Endothelial cell of umbilical vein (primary cell): ENCODE data around the gene SRSF11. TPM values are rescaled to one million over a fixed set of nuclear protein-coding genes. Genes with fewer than 3 reads are reported as not detected.

Experiments
- BruUV-seq: library from RNA; stranded (reverse); fragments of 400-500 nt; replicated peaks from 2 replicates; lab custom pipeline; 2021; lab: Mats Ljungman, UMichigan
- CTCF ChIA-PET: fragments of 300-600, 350-600 bp; sonication (Branson Sonifier 250); formaldehyde crosslinking; loops from one replicate; lab custom pipeline; 2021; ENCODE audit warnings: antibody characterized with exemption, inconsistent platforms; lab: Charles Lee
- POLR2A ChIA-PET: fragments of 300-600, 350-600 bp; sonication (Branson Sonifier 250); formaldehyde crosslinking; loops from one replicate; lab custom pipeline; 2021; ENCODE audit warnings: antibody characterized with exemption, inconsistent platforms; lab: Charles Lee
- DNase-seq: peaks from one replicate; pipeline ENCODE4 v3.0.0-alpha.2; 2011; ENCODE audit warnings: low read depth, low spot score
- FAIRE-seq: peaks from 2 replicates; lab custom pipeline; 2011; peaks lifted over from hg19 to GRCh38; lab: Jason Lieb, UNC
- H2AFZ ChIP-seq: 2 replicates; pipeline ENCODE4 v1.6.0; 2012; ENCODE audit warnings: low read depth, low read length, control low read depth, inconsistent platforms
- H3K27ac ChIP-seq: 2 replicates; pipeline ENCODE4 v1.5.1; 2011; ENCODE audit warnings: low read depth, mild to moderate bottlenecking, control low read depth, low read length, moderate library complexity; ENCODE audit not compliant: insufficient read depth
- H3K27me3 ChIP-seq, 2 experiments: 2 replicates each; pipeline versions ENCODE4 v1.6.0 to v1.6.1; 2011; ENCODE audit warnings: low read length in 2 of 2, mixed read lengths in 1 of 2; ENCODE audit not compliant: control insufficient read depth in 2 of 2, insufficient read depth in 2 of 2
- H3K36me3 ChIP-seq, 2 experiments: 2 replicates in 1 of 2; 3 replicates in 1 of 2; pipeline ENCODE4 v1.5.1; 2011; ENCODE audit warnings: low read length in 2 of 2, mild to moderate bottlenecking in 1 of 2, moderate library complexity in 1 of 2; ENCODE audit not compliant: control insufficient read depth in 2 of 2, insufficient read depth in 2 of 2; ENCODE audit errors: extremely low read depth in 1 of 2
- H3K4me1 ChIP-seq: 3 replicates; pipeline ENCODE4 v1.5.1; 2011; ENCODE audit warnings: mild to moderate bottlenecking, low read length; ENCODE audit not compliant: control insufficient read depth, insufficient read depth; ENCODE audit errors: extremely low read depth
- H3K4me2 ChIP-seq: 2 replicates; pipeline ENCODE4 v1.6.1; 2011; ENCODE audit warnings: low read length, control low read depth, mixed read lengths; ENCODE audit not compliant: insufficient read depth
- H3K4me3 ChIP-seq, 3 experiments: fragments of 200-600 bp in 1 of 3; sonication (generic), shearing (Covaris generic) in 1 of 3; replicated peaks in 1 of 3; 2 replicates each; pipeline ENCODE4 v1.5.1; 2011 to 2016; ENCODE audit warnings: control low read depth in 3 of 3, low read length in 3 of 3, mild to moderate bottlenecking in 2 of 3, inconsistent platforms in 1 of 3, low read depth in 1 of 3, moderate library complexity in 1 of 3; ENCODE audit not compliant: insufficient read depth in 1 of 3
- H3K79me2 ChIP-seq: 2 replicates; pipeline ENCODE4 v1.6.0; 2012; ENCODE audit warnings: low read length, inconsistent platforms; ENCODE audit not compliant: control insufficient read depth, insufficient read depth
- H3K9ac ChIP-seq: replicated peaks from 2 replicates; pipeline ENCODE3; 2011; ENCODE audit warnings: low read length, control low read depth; ENCODE audit not compliant: insufficient read depth; ENCODE audit errors: extremely low read depth
- H3K9me1 ChIP-seq: replicated peaks from 3 replicates; pipeline ENCODE4 v1.6.0; 2011; ENCODE audit warnings: mild to moderate bottlenecking, low read length; ENCODE audit not compliant: control insufficient read depth, insufficient read depth; ENCODE audit errors: extremely low read depth
- H3K9me3 ChIP-seq: replicated peaks from 2 replicates; pipeline ENCODE4 v1.5.1; 2012; ENCODE audit warnings: low read length, inconsistent platforms; ENCODE audit not compliant: control insufficient read depth, insufficient read depth
- H4K20me1 ChIP-seq: replicated peaks from 2 replicates; pipeline ENCODE3; 2011; ENCODE audit warnings: mild to moderate bottlenecking, low read length; ENCODE audit not compliant: control insufficient read depth, insufficient read depth; ENCODE audit errors: extremely low read depth
- CTCF ChIP-seq, 2 donors: IDR thresholded peaks; 1 replicate in 1 of 2; 2 replicates in 1 of 2; pipeline ENCODE4 v1.5.1; 2011; ENCODE audit warnings: low read length in 2 of 2, mild to moderate bottlenecking in 2 of 2, moderate library complexity in 2 of 2, control low read depth in 1 of 2, inconsistent platforms in 1 of 2, low read depth in 1 of 2; ENCODE audit not compliant: insufficient read depth in 1 of 2; ENCODE audit errors: extremely low read depth in 1 of 2
- EZH2 ChIP-seq: IDR thresholded peaks from 2 replicates; pipeline ENCODE4 v1.6.1; 2012; ENCODE audit warnings: borderline replicate concordance, low read depth, mild to moderate bottlenecking, moderate library complexity, low read length, inconsistent platforms; ENCODE audit not compliant: severe bottlenecking
- FOS ChIP-seq: IDR thresholded peaks from 2 replicates; pipeline ENCODE4 v1.6.1; 2011; ENCODE audit warnings: mild to moderate bottlenecking, low read length, moderate library complexity, borderline replicate concordance; ENCODE audit not compliant: insufficient read depth
- GATA2 ChIP-seq: IDR thresholded peaks from 2 replicates; pipeline ENCODE4 v1.7.0; 2011; ENCODE audit warnings: low read depth, mild to moderate bottlenecking, moderate library complexity, mixed read lengths, low read length; ENCODE audit not compliant: insufficient read length, insufficient read depth
- JUN ChIP-seq: IDR thresholded peaks from 2 replicates; pipeline ENCODE4 v1.6.1; 2011; ENCODE audit warnings: borderline replicate concordance, low read depth; ENCODE audit not compliant: insufficient read length, insufficient read depth
- MAX ChIP-seq: IDR thresholded peaks from 2 replicates; pipeline ENCODE4 v1.6.1; 2011; ENCODE audit not compliant: insufficient read depth, insufficient read length
- MYC ChIP-seq: IDR thresholded peaks from one replicate; pipeline ENCODE4 v1.6.1; 2011; ENCODE audit warnings: mild to moderate bottlenecking, low read depth, low read length
- POLR2A ChIP-seq: IDR thresholded peaks from 2 replicates; pipeline ENCODE4 v1.6.1; 2012; ENCODE audit warnings: low read depth, mild to moderate bottlenecking, control low read depth, low read length
- POLR2AphosphoS5 ChIP-seq: IDR thresholded peaks from 2 replicates; pipeline ENCODE4 v1.6.1; 2012; ENCODE audit warnings: low read depth, mild to moderate bottlenecking, control low read depth, low read length, moderate library complexity; ENCODE audit not compliant: insufficient read depth
- dilution Hi-C: fragments of 300-500 bp; cut with MboI; formaldehyde crosslinking; loops from one replicate; pipeline ENCODE4 v1.15.0; 2019; ENCODE audit warnings: low sequenced_read_pairs; ENCODE audit not compliant: extremely low pct_ligation_motif_present
- intact Hi-C: fragments of 100-400 bp; cut with micrococcal nuclease; formaldehyde crosslinking; loops from one replicate; pipeline ENCODE4 v1.10.0; 2022
- polyA plus RNA-seq, 4 experiments: library from polyadenylated mRNA; depleted of rRNA in 3 of 4; stranded (reverse) in 3 of 4; unstranded in 1 of 4; fragments of >200 nt; gene quantifications; 2 replicates each; pipeline versions ENCODE4 v1.2.1 to v1.2.3, GENCODE V29; 2011 to 2012; ENCODE audit warnings: missing spikeins in 1 of 4
- total RNA-seq: library from RNA; stranded (reverse); gene quantifications from 2 replicates; pipeline ENCODE4 v1.2.3, GENCODE V29; 2021

Gene SRSF11
- total and polyA plus RNA-seq, 2 donors (not counting 3 experiments of a cell fraction or from before 2014, with no cell fraction given) = 177 to 241 TPM

DNA sequence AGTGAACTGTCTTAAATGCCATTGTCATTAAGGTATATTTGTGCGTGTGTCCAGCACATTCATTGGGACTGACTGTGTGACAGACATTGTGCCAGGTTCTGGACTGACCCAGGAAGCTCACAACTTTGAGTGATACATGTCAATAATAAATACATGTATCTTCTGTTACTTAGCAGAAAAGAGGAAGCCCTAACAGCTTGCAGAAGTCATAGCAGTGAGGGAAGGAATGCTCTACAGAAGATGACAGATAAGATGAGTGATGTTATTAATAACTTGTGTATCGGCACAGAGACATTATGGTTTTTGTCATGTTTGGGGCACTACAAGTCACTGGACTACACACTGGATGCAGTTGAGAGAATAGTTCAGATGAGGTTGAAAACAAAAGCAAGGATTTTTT, 1.2 kb upstream of the SRSF11 start:
- no peak overlapping the region for H3K9ac ChIP-seq
- no peaks in the 10 kb centered on the region for H3K9me3 ChIP-seq
- no peak overlapping the region for H2AFZ ChIP-seq
- H3K9me1 ChIP-seq = no peaks in the 10 kb centered on the region
- ChIA-PET CTCF (interaction anchor here (1.5 kb wide), 1 partner anchor 134 kb away, joined by 3 read pairs; no protein-coding TSS in a partner anchor), POLR2A (no interaction called here)
- no peaks in the 10 kb centered on the region for H3K27me3 ChIP-seq
- H3K36me3 ChIP-seq = peaks cover 8 to 14% of the 10 kb centered on the region in 2 experiments
- H3K4me3 ChIP-seq = no peak overlapping the region
- no TSS peak for BruUV-seq
- H3K79me2 ChIP-seq = peaks cover 90% of the 10 kb centered on the region
- H4K20me1 ChIP-seq = peaks cover 3% of the 10 kb centered on the region
- DNase-seq (no peak), FAIRE-seq (no peak)
- TF ChIP-seq EZH2 (no peak), CTCF (IDR thresholded peaks at IDR 0.05; ENCODE audit: extremely low read depth in 1 of 2, insufficient read depth in 1 of 2, low read depth in 1 of 2, low read length in 2 of 2) (no peak), MYC (no peak), JUN (no peak), POLR2A (no peak), POLR2AphosphoS5 (no peak), GATA2 (no peak), FOS (no peak), MAX (no peak)
- dilution Hi-C loops (no loop called here), intact Hi-C loops (loop anchor here (2.0 to 5.0 kb wide), 4 partner anchors 87 to 191 kb away; partner anchors contain the start of gene CTH)
- peaks cover 21% of the 10 kb centered on the region for H3K4me1 ChIP-seq
- no peak overlapping the region for H3K4me2 ChIP-seq
- H3K27ac ChIP-seq = no peak overlapping the region
